Measurements from ENCODE around the gene RAD51B. TPM values are rescaled to one million over a fixed set of nuclear protein-coding genes. Genes with fewer than 3 reads are reported as not detected.

Gene RAD51B
- total RNA-seq, 1 experiment from 2014 or later, result 20.0 TPM

DNA sequence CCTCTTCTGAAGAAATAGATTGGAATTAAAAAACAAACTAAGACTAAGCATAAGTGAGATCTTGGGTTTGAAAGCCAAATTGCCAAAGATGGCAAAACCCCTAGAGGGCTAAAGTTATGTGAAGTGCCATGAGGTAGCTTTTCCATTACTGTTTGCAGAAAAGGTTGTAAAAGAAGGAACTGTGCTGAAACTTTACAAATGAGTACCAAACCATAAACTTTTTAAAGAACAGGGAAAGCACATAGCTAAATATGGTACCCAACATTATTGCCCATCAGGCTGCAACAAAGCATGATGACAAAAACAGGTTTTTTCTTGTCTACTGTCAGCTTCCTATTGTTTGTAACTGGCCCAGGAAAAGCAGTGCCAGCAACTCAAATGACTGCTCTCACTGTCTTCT lies 224.2 kb downstream of the RAD51B start:
- no peak for DNase-seq (ENCODE audit: low read depth, low spot score)
- Histone ChIP-seq H3K4me1 (ENCODE audit: control insufficient read depth in 1 of 2, insufficient read depth in 2 of 2, low read length in 2 of 2) (peaks cover 0 to 12% of the 10 kb centered on the region in 2 experiments; a peak in 1 of 4 replicates), H3K9ac (ENCODE audit: low read length) (no peak overlapping the region), H4K20me1 (ENCODE audit: insufficient read depth) (no peaks in the 10 kb centered on the region), H3K9me2 (ENCODE audit: insufficient read depth) (no peaks in the 10 kb centered on the region), H3K27me3 (ENCODE audit: insufficient read depth, low read length) (no peaks in the 10 kb centered on the region), H3K79me2 (ENCODE audit: insufficient read depth, low read length) (no peaks in the 10 kb centered on the region), H3K4me2 (ENCODE audit: low read length) (no peak overlapping the region), H3K36me3 (ENCODE audit: control insufficient read depth in 1 of 2, insufficient read depth in 2 of 2, low read length in 2 of 2) (no peaks in the 10 kb centered on the region), H2AFZ (ENCODE audit: low read depth, low read length, poor library complexity, severe bottlenecking) (no peak overlapping the region), H3K27ac (ENCODE audit: low read depth, low read length) (no peak overlapping the region), H3K9me3 (ENCODE audit: control insufficient read depth in 1 of 2, insufficient read depth in 1 of 2, low read depth in 1 of 2, low read length in 2 of 2) (no peaks in the 10 kb centered on the region), H3K4me3 (replicated peaks in 1 of 2; ENCODE audit: low read depth in 1 of 2, low read length in 2 of 2) (no peak overlapping the region)
- CTCF ChIA-PET, result no interaction called here
- ATAC-seq, result no peak
- intact Hi-C loops (cut with micrococcal nuclease), result no loop called here
- BruUV-seq (replicated peaks), result no TSS peak
- RAD21 ChIA-PET (ENCODE audit: low non-redundant PET in 1 of 2, low total read pairs in 2 of 2, uncharacterized antibody in 2 of 2, unreplicated experiment in 2 of 2), result no interaction called here
- POLR2A ChIA-PET, result no interaction called here
- TF ChIP-seq, protein P1, sequence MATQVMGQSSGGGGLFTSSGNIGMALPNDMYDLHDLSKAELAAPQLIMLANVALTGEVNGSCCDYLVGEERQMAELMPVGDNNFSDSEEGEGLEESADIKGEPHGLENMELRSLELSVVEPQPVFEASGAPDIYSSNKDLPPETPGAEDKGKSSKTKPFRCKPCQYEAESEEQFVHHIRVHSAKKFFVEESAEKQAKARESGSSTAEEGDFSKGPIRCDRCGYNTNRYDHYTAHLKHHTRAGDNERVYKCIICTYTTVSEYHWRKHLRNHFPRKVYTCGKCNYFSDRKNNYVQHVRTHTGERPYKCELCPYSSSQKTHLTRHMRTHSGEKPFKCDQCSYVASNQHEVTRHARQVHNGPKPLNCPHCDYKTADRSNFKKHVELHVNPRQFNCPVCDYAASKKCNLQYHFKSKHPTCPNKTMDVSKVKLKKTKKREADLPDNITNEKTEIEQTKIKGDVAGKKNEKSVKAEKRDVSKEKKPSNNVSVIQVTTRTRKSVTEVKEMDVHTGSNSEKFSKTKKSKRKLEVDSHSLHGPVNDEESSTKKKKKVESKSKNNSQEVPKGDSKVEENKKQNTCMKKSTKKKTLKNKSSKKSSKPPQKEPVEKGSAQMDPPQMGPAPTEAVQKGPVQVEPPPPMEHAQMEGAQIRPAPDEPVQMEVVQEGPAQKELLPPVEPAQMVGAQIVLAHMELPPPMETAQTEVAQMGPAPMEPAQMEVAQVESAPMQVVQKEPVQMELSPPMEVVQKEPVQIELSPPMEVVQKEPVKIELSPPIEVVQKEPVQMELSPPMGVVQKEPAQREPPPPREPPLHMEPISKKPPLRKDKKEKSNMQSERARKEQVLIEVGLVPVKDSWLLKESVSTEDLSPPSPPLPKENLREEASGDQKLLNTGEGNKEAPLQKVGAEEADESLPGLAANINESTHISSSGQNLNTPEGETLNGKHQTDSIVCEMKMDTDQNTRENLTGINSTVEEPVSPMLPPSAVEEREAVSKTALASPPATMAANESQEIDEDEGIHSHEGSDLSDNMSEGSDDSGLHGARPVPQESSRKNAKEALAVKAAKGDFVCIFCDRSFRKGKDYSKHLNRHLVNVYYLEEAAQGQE (IDR thresholded peaks at IDR 0.05; ENCODE audit: low read depth), result no peak
- no peak for TF ChIP-seq ZFX (IDR thresholded peaks at IDR 0.05)
- TF ChIP-seq ZNF274 (IDR thresholded peaks at IDR 0.05; ENCODE audit: low read depth, low read length), result no peak
- no peak for TF ChIP-seq RAD21 (IDR thresholded peaks at IDR 0.05; ENCODE audit: low read depth)
- no peak for TF ChIP-seq CBX3 (IDR thresholded peaks at IDR 0.05; ENCODE audit: low read depth)
- TF ChIP-seq CEBPB (IDR thresholded peaks at IDR 0.05; ENCODE audit: low read depth), result no peak
- TF ChIP-seq, protein P2, sequence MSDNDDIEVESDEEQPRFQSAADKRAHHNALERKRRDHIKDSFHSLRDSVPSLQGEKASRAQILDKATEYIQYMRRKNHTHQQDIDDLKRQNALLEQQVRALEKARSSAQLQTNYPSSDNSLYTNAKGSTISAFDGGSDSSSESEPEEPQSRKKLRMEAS (IDR thresholded peaks at IDR 0.05), result no peak
- TF ChIP-seq ELF1 (IDR thresholded peaks at IDR 0.05; ENCODE audit: borderline replicate concordance, low read depth), result no peak
- TF ChIP-seq SRF (IDR thresholded peaks at IDR 0.05; ENCODE audit: low read depth), result no peak
- TF ChIP-seq, protein P3, sequence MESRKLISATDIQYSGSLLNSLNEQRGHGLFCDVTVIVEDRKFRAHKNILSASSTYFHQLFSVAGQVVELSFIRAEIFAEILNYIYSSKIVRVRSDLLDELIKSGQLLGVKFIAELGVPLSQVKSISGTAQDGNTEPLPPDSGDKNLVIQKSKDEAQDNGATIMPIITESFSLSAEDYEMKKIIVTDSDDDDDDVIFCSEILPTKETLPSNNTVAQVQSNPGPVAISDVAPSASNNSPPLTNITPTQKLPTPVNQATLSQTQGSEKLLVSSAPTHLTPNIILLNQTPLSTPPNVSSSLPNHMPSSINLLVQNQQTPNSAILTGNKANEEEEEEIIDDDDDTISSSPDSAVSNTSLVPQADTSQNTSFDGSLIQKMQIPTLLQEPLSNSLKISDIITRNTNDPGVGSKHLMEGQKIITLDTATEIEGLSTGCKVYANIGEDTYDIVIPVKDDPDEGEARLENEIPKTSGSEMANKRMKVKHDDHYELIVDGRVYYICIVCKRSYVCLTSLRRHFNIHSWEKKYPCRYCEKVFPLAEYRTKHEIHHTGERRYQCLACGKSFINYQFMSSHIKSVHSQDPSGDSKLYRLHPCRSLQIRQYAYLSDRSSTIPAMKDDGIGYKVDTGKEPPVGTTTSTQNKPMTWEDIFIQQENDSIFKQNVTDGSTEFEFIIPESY (IDR thresholded peaks at IDR 0.05; ENCODE audit: extremely low read depth, insufficient replicate concordance, low read length), result no peak
- no peak for TF ChIP-seq FOSL1 (IDR thresholded peaks at IDR 0.05; ENCODE audit: low read depth)

Measured in HCT116 (cell line).